NCI-H1105 treated with DMSO at 0.1 percent for 48 hours (cell line): ENCODE data around the gene ATP2B1.
"Not testable (repeated sequence)": the region's sequence is repeated elsewhere in the genome, so short reads cannot be mapped to it uniquely, and the experiment has no call there.

Source experiments
- DNase-seq: peaks from one replicate; lab custom pipeline; 2025; lab: John Stamatoyannopoulos, UW

ATP2B1 gene

GRCh38 chr12:89712706-89713105, 4.1 kb upstream of the ATP2B1 start:
- no peak for DNase-seq

- DNase-seq, result no peak
Observed at GRCh38 chr12:89710873-89711750, 2.5 kb upstream of the ATP2B1 start.

- DNase-seq, result peak; percentile 45
Observed at GRCh38 chr12:89709995-89710872, 1.6 kb upstream of the ATP2B1 start.

GRCh38 chr12:89709157-89709994, 738 bp upstream of the ATP2B1 start:
- DNase-seq, result peak; percentile 97

GRCh38 chr12:89707703-89708564, 704 bp downstream of the ATP2B1 start:
- DNase-seq, result peak; percentile 51

- peak; percentile 51 for DNase-seq
Observed at GRCh38 chr12:89706986-89707702, 1.5 kb downstream of the ATP2B1 start.

GRCh38 chr12:89706551-89706950, 2.1 kb downstream of the ATP2B1 start:
- no peak for DNase-seq

- no peak for DNase-seq
Observed at GRCh38 chr12:89704457-89704856, 4.2 kb downstream of the ATP2B1 start.

- no peak for DNase-seq
Observed at GRCh38 chr12:89703768-89704167, 4.9 kb downstream of the ATP2B1 start.

GRCh38 chr12:89702503-89702902, 6.1 kb downstream of the ATP2B1 start:
- no peak for DNase-seq

GRCh38 chr12:89701606-89702206, 6.9 kb downstream of the ATP2B1 start:
- no peak for DNase-seq

- no peak for DNase-seq
Observed at GRCh38 chr12:89700191-89700810, 8.3 kb downstream of the ATP2B1 start.

GRCh38 chr12:89698607-89699006, 10.0 kb downstream of the ATP2B1 start:
- no peak for DNase-seq

GRCh38 chr12:89697728-89698127, 10.9 kb downstream of the ATP2B1 start:
- not testable (repeated sequence) for DNase-seq

- no peak for DNase-seq
Observed at GRCh38 chr12:89697296-89697695, 11.3 kb downstream of the ATP2B1 start.

- DNase-seq, result peak; percentile 35
Observed at GRCh38 chr12:89695830-89696229, 12.8 kb downstream of the ATP2B1 start.

- DNase-seq, result no peak
Observed at GRCh38 chr12:89695100-89695499, 13.5 kb downstream of the ATP2B1 start.

GRCh38 chr12:89694542-89694941, 14.1 kb downstream of the ATP2B1 start:
- no peak for DNase-seq

- DNase-seq, result no peak
Observed at GRCh38 chr12:89693639-89694202, 14.9 kb downstream of the ATP2B1 start.
